Epithelial cell of proximal tubule (primary cell): ENCODE data around the gene PHLPP1. TPM values are rescaled to one million over a fixed set of nuclear protein-coding genes. Genes with fewer than 3 reads are reported as not detected.
A peak's percentile ranks its signal among the peaks of the same experiment; 100 is the strongest.

Experiments
- DNase-seq: peaks from one replicate; pipeline ENCODE4 v3.0.0-alpha.2; 2011; ENCODE audit warnings: low read depth
- H3K4me3 ChIP-seq: 2 replicates; pipeline ENCODE4 v1.5.1; 2011; ENCODE audit warnings: low read depth, mild to moderate bottlenecking, low read length
- CTCF ChIP-seq: conservative IDR thresholded peaks from 2 replicates; pipeline ENCODE4 v1.5.1; 2012; ENCODE audit warnings: low read depth, mild to moderate bottlenecking, low read length
- total RNA-seq: library from RNA; depleted of rRNA; stranded (reverse); fragments of >200 nt; gene quantifications from 2 replicates; pipeline ENCODE4 v1.2.3, GENCODE V29; 2015

Gene PHLPP1
- total RNA-seq, 1 donor from 2014 or later, result 9.0 TPM

GRCh38 chr18:62979176-62979575, 263.8 kb downstream of the PHLPP1 start:
- DNase-seq, result no peak
- no peak for TF ChIP-seq CTCF
- no peak overlapping the region for H3K4me3 ChIP-seq

- no peak for TF ChIP-seq CTCF
- no peak for DNase-seq
- no peak overlapping the region for H3K4me3 ChIP-seq
Measured at GRCh38 chr18:62979900-62980299, 264.6 kb downstream of the PHLPP1 start.

- no peak overlapping the region for H3K4me3 ChIP-seq
- no peak for TF ChIP-seq CTCF
- DNase-seq, result no peak
Measured at GRCh38 chr18:62981566-62981965, 266.2 kb downstream of the PHLPP1 start.

- DNase-seq, result no peak
- peak; percentile 95 for TF ChIP-seq CTCF
- peak overlapping the region; percentile 29 for H3K4me3 ChIP-seq
Measured at GRCh38 chr18:62982600-62983251, 267.4 kb downstream of the PHLPP1 start.

- no peak overlapping the region for H3K4me3 ChIP-seq
- TF ChIP-seq CTCF, result no peak
- DNase-seq, result no peak
Measured at GRCh38 chr18:62984656-62985315, 269.4 kb downstream of the PHLPP1 start.

GRCh38 chr18:62986490-62986889, 271.1 kb downstream of the PHLPP1 start:
- no peak overlapping the region for H3K4me3 ChIP-seq
- DNase-seq, result no peak
- TF ChIP-seq CTCF, result no peak
